ENCODE data around the gene ATOX1.

The ATOX1 gene

GRCh38 chr5:151737431-151737830 lies 21.0 kb downstream of the ATOX1 start:
- Histone ChIP-seq H3K4me1 (ENCODE audit: control insufficient read depth, insufficient read depth, low read length) (peaks cover 2% of the 10 kb centered on the region; the same call in 1 of the 2 replicates), H3K36me3 (ENCODE audit: control insufficient read depth in 2 of 2, insufficient read depth in 1 of 2, low read length in 2 of 2) (peaks cover 0 to 3% of the 10 kb centered on the region in 2 experiments; a peak in 1 of 3 replicates), H3K4me3 (ENCODE audit: low read depth, low read length) (no peak overlapping the region), H3K27ac (ENCODE audit: extremely low read depth, low read depth, low read length) (no peak overlapping the region), H3K9me3 (ENCODE audit: control insufficient read depth, insufficient read depth, low read depth, low read length) (no peaks in the 10 kb centered on the region)
- POLR2A ChIA-PET: no interaction called here
- CTCF ChIA-PET: interaction anchor here (0.6 to 11.3 kb wide), 7 partner anchors 17 to 291 kb away, joined by 3 to 180 read pairs (median 3); no protein-coding TSS in a partner anchor
- TF ChIP-seq ZNF571 (tag by site-specific recombination; IDR thresholded peaks at IDR 0.05) (no peak), ATF2 (tag by site-specific recombination; IDR thresholded peaks at IDR 0.05; ENCODE audit: low read depth) (no peak), ZBTB49 (tag by site-specific recombination; IDR thresholded peaks at IDR 0.05; ENCODE audit: low read depth) (no peak), ZNF449 (tag by site-specific recombination; IDR thresholded peaks at IDR 0.05) (no peak), ZNF335 (tag by site-specific recombination; conservative IDR thresholded peaks at IDR 0.05) (no peak), ZNF837 (tag by site-specific recombination; IDR thresholded peaks at IDR 0.05) (no peak), INSM2 (tag by site-specific recombination; IDR thresholded peaks at IDR 0.05) (no peak), ZNF626 (tag by site-specific recombination; IDR thresholded peaks at IDR 0.05) (no peak), ZNF221 (tag by site-specific recombination; IDR thresholded peaks at IDR 0.05; ENCODE audit: borderline replicate concordance) (no peak), ZNF169 (tag by site-specific recombination; IDR thresholded peaks at IDR 0.05) (no peak), ZNF544 (tag by site-specific recombination; IDR thresholded peaks at IDR 0.05) (no peak), ZBTB21 (tag by site-specific recombination; IDR thresholded peaks at IDR 0.05) (no peak), ZNF624 (tag by site-specific recombination; IDR thresholded peaks at IDR 0.05) (no peak), ZBTB26 (tag by site-specific recombination; optimal IDR thresholded peaks at IDR 0.05) (no peak), PBX3 (CRISPR knock-in tag; IDR thresholded peaks at IDR 0.05) (no peak), KLF16 (tag by site-specific recombination; IDR thresholded peaks at IDR 0.05) (no peak), ZSCAN5A (tag by site-specific recombination; IDR thresholded peaks at IDR 0.05) (no peak), REST (tag by site-specific recombination; IDR thresholded peaks at IDR 0.05) (no peak)
